ENCODE data around the gene KDM5A. TPM values are rescaled to one million over a fixed set of nuclear protein-coding genes. Genes with fewer than 3 reads are reported as not detected.

KDM5A gene
- total RNA-seq, 1 experiment from 2014 or later: 56.9 TPM

- H2BK120ac ChIP-seq (ENCODE audit: low read depth, low read length, poor library complexity, severe bottlenecking): no peak overlapping the region
- no peak for TF ChIP-seq CTCF (conservative IDR thresholded peaks at IDR 0.05)
- H3K4me1 Mint-ChIP-seq: no peaks in the 10 kb centered on the region
Measured at GRCh38 chr12:414859-415258, 25.7 kb upstream of the KDM5A start.

More at GRCh38 chr12:414859-415258, 25.7 kb upstream of the KDM5A start:
- Histone ChIP-seq H2BK20ac (ENCODE audit: low read depth, low read length, poor library complexity, severe bottlenecking) (no peak overlapping the region), H3K27ac (ENCODE audit: insufficient read length, low read depth, low read length) (no peak overlapping the region), H2BK5ac (ENCODE audit: insufficient read length, low read length) (no peak overlapping the region), H3K23me2 (ENCODE audit: insufficient read length, low read depth, low read length, poor library complexity, severe bottlenecking) (no peaks in the 10 kb centered on the region), H4K5ac (ENCODE audit: insufficient read length, low read depth, low read length) (no peak overlapping the region), H3K4me2 (ENCODE audit: insufficient read depth, insufficient read length, low read length) (no peak overlapping the region), H3K56ac (ENCODE audit: insufficient read length, low read depth, low read length) (no peak overlapping the region), H4K91ac (ENCODE audit: insufficient read length, low read depth, low read length) (no peak overlapping the region), H2AK5ac (ENCODE audit: insufficient read length, low read length) (no peak overlapping the region), H2BK15ac (ENCODE audit: low read depth, low read length) (no peak overlapping the region), H3K4ac (ENCODE audit: low read depth, low read length) (no peak overlapping the region), H3K18ac (ENCODE audit: insufficient read length, low read depth, low read length) (no peak overlapping the region), H4K8ac (replicated peaks; ENCODE audit: insufficient read length, low read depth, low read length) (no peak overlapping the region), H3K79me2 (ENCODE audit: insufficient read depth, low read length) (no peaks in the 10 kb centered on the region), H4K20me1 (ENCODE audit: control insufficient read depth, insufficient read depth, insufficient read length) (no peaks in the 10 kb centered on the region), H3K9ac (ENCODE audit: extremely low read depth, insufficient read length, low read length) (no peak overlapping the region), H3K79me1 (ENCODE audit: insufficient read depth, low read depth, low read length, poor library complexity, severe bottlenecking) (no peaks in the 10 kb centered on the region), H3K4me1 (ENCODE audit: insufficient read depth, low read length) (no peaks in the 10 kb centered on the region), H2AFZ (ENCODE audit: low read length) (no peak overlapping the region), H3T11ph (ENCODE audit: low read length) (no peak overlapping the region), H3K23ac (ENCODE audit: insufficient read length, low read depth, low read length) (no peak overlapping the region), H3K14ac (ENCODE audit: insufficient read depth, low read length) (no peak overlapping the region), H2BK12ac (ENCODE audit: insufficient read length, low read depth, low read length) (no peak overlapping the region), H3K27me3 (ENCODE audit: insufficient read depth, low read length) (no peaks in the 10 kb centered on the region), H3K9me3 (ENCODE audit: control insufficient read depth, low read depth, low read length) (no peaks in the 10 kb centered on the region)
- Mint-ChIP-seq H3K27me3 (ENCODE audit: low read depth) (no peaks in the 10 kb centered on the region), H3K4me3 (no peak overlapping the region), H3K36me3 (ENCODE audit: insufficient read depth in 1 of 3, low read depth in 3 of 3) (peaks cover 48 to 80% (median 79%) of the 10 kb centered on the region in 3 experiments), H3K27ac (peak overlapping the region in 1 of 3 experiments; percentile 19; a peak in 1 of 7 replicates), H3K9me3 (no peaks in the 10 kb centered on the region)
- no peak for DNase-seq
- no CpG with 5 or more reads among the region's 2 CpGs for WGBS (ENCODE audit: extremely low coverage, insufficient read length, low lambda C conversion rate)

Data from H9 (cell line).